ENCODE results near the gene ANO10. TPM values are rescaled to one million over a fixed set of nuclear protein-coding genes. Genes with fewer than 3 reads are reported as not detected.

Gene ANO10
- total RNA-seq, 2 experiments from 2014 or later: 12.4 to 14.3 TPM

GRCh38 chr3:43641306-43642114 is 19.7 kb upstream of the ANO10 start:
- POLR2A ChIA-PET: no interaction called here
- H3K27ac Mint-ChIP-seq: no peak overlapping the region
- H3K4me1 Mint-ChIP-seq: peaks cover 7% of the 10 kb centered on the region
- no peak for DNase-seq
- CTCF ChIA-PET: no interaction called here
- no peaks in the 10 kb centered on the region for H3K9me3 Mint-ChIP-seq
- H3K4me3 Mint-ChIP-seq: no peak overlapping the region
- peaks cover 14% of the 10 kb centered on the region for H3K27me3 Mint-ChIP-seq
- no peaks in the 10 kb centered on the region for H3K36me3 Mint-ChIP-seq (ENCODE audit: low read depth)

- H3K4me1 Mint-ChIP-seq: peaks cover 7% of the 10 kb centered on the region
- H3K27me3 Mint-ChIP-seq: peaks cover 14% of the 10 kb centered on the region
- H3K9me3 Mint-ChIP-seq: no peaks in the 10 kb centered on the region
- no peaks in the 10 kb centered on the region for H3K36me3 Mint-ChIP-seq (ENCODE audit: low read depth)
- DNase-seq: no peak
- H3K27ac Mint-ChIP-seq: no peak overlapping the region
- ChIA-PET CTCF (no interaction called here), POLR2A (no interaction called here)
- no peak overlapping the region for H3K4me3 Mint-ChIP-seq
Measured at GRCh38 chr3:43640681-43641080, 18.9 kb upstream of the ANO10 start.

- POLR2A ChIA-PET: no interaction called here
- H3K4me3 Mint-ChIP-seq: no peak overlapping the region
- H3K9me3 Mint-ChIP-seq: no peaks in the 10 kb centered on the region
- H3K27me3 Mint-ChIP-seq: peaks cover 12% of the 10 kb centered on the region
- CTCF ChIA-PET: interaction anchor here (0.6 kb wide), 1 partner anchor 415 kb away, joined by 4 read pairs; no protein-coding TSS in a partner anchor
- peaks cover 7% of the 10 kb centered on the region for H3K4me1 Mint-ChIP-seq
- H3K36me3 Mint-ChIP-seq (ENCODE audit: low read depth): no peaks in the 10 kb centered on the region
- DNase-seq: peak; percentile 62
- H3K27ac Mint-ChIP-seq: no peak overlapping the region
Measured at GRCh38 chr3:43638594-43639447, 17.0 kb upstream of the ANO10 start.

GRCh38 chr3:43637702-43638101 is 15.9 kb upstream of the ANO10 start:
- no peak for DNase-seq
- Mint-ChIP-seq H3K36me3 (ENCODE audit: low read depth) (no peaks in the 10 kb centered on the region), H3K27me3 (peaks cover 10% of the 10 kb centered on the region), H3K4me3 (no peak overlapping the region), H3K9me3 (no peaks in the 10 kb centered on the region), H3K27ac (no peak overlapping the region), H3K4me1 (peaks cover 7% of the 10 kb centered on the region)
- CTCF ChIA-PET: no interaction called here
- POLR2A ChIA-PET: interaction anchor here (0.7 kb wide), 1 partner anchor 281 kb away, joined by 4 read pairs; no protein-coding TSS in a partner anchor

- ChIA-PET POLR2A (interaction anchor here (0.7 kb wide), 1 partner anchor 116 kb away, joined by 3 read pairs; no protein-coding TSS in a partner anchor), CTCF (no interaction called here)
- Mint-ChIP-seq H3K36me3 (ENCODE audit: low read depth) (peaks cover 9% of the 10 kb centered on the region), H3K27me3 (peaks cover 15% of the 10 kb centered on the region), H3K27ac (no peak overlapping the region), H3K4me3 (no peak overlapping the region), H3K9me3 (peaks cover 16% of the 10 kb centered on the region), H3K4me1 (peaks cover 13% of the 10 kb centered on the region)
- no peak for DNase-seq
Measured at GRCh38 chr3:43632986-43633385, 11.2 kb upstream of the ANO10 start.

- H3K4me1 Mint-ChIP-seq: peaks cover 18% of the 10 kb centered on the region
- no peak overlapping the region for H3K27ac Mint-ChIP-seq
- peaks cover 15% of the 10 kb centered on the region for H3K27me3 Mint-ChIP-seq
- ChIA-PET CTCF (no interaction called here), POLR2A (no interaction called here)
- no peak for DNase-seq
- H3K4me3 Mint-ChIP-seq: no peak overlapping the region
- peaks cover 9% of the 10 kb centered on the region for H3K36me3 Mint-ChIP-seq (ENCODE audit: low read depth)
- H3K9me3 Mint-ChIP-seq: peaks cover 16% of the 10 kb centered on the region
Measured at GRCh38 chr3:43632269-43632733, 10.5 kb upstream of the ANO10 start.

- ChIA-PET POLR2A (no interaction called here), CTCF (no interaction called here)
- DNase-seq: no peak
- Mint-ChIP-seq H3K27ac (no peak overlapping the region), H3K4me1 (peaks cover 29% of the 10 kb centered on the region), H3K4me3 (no peak overlapping the region), H3K27me3 (peaks cover 19% of the 10 kb centered on the region), H3K36me3 (ENCODE audit: low read depth) (peaks cover 9% of the 10 kb centered on the region), H3K9me3 (peaks cover 16% of the 10 kb centered on the region)
Measured at GRCh38 chr3:43629741-43630140, 7.9 kb upstream of the ANO10 start.

GRCh38 chr3:43629257-43629656 is 7.4 kb upstream of the ANO10 start:
- Mint-ChIP-seq H3K27me3 (peaks cover 21% of the 10 kb centered on the region), H3K4me3 (no peak overlapping the region)
- CTCF ChIA-PET: no interaction called here

GRCh38 chr3:43627360-43627759 is 5.5 kb upstream of the ANO10 start:
- peak overlapping the region; percentile 12 for H3K4me3 Mint-ChIP-seq
- peaks cover 16% of the 10 kb centered on the region for H3K9me3 Mint-ChIP-seq
- peak; percentile 33 for DNase-seq
- ChIA-PET CTCF (no interaction called here), POLR2A (no interaction called here)
- peaks cover 23% of the 10 kb centered on the region for H3K27me3 Mint-ChIP-seq
- H3K36me3 Mint-ChIP-seq (ENCODE audit: low read depth): peaks cover 9% of the 10 kb centered on the region
- peaks cover 42% of the 10 kb centered on the region for H3K4me1 Mint-ChIP-seq
- peak overlapping the region; percentile 75 for H3K27ac Mint-ChIP-seq

More at GRCh38 chr3:43629257-43629656, 7.4 kb upstream of the ANO10 start:
- Mint-ChIP-seq H3K9me3 (peaks cover 16% of the 10 kb centered on the region), H3K27ac (no peak overlapping the region), H3K36me3 (ENCODE audit: low read depth) (peaks cover 9% of the 10 kb centered on the region), H3K4me1 (peaks cover 29% of the 10 kb centered on the region)
- POLR2A ChIA-PET: no interaction called here
- DNase-seq: no peak

GRCh38 chr3:43624619-43625305 is 3.0 kb upstream of the ANO10 start:
- peaks cover 9% of the 10 kb centered on the region for H3K36me3 Mint-ChIP-seq (ENCODE audit: low read depth)
- ChIA-PET CTCF (no interaction called here), POLR2A (no interaction called here)
- no peak overlapping the region for H3K27ac Mint-ChIP-seq
- no peak for DNase-seq
- peaks cover 19% of the 10 kb centered on the region for H3K27me3 Mint-ChIP-seq
- H3K9me3 Mint-ChIP-seq: peaks cover 14% of the 10 kb centered on the region
- H3K4me1 Mint-ChIP-seq: peaks cover 52% of the 10 kb centered on the region
- H3K4me3 Mint-ChIP-seq: no peak overlapping the region

- ChIA-PET CTCF (no interaction called here), POLR2A (interaction anchor here (0.6 kb wide), 1 partner anchor 1227 kb away, joined by 4 read pairs; no protein-coding TSS in a partner anchor)
- peak overlapping the region; percentile 83 for H3K4me3 Mint-ChIP-seq
- peak overlapping the region; percentile 70 for H3K27ac Mint-ChIP-seq
- H3K27me3 Mint-ChIP-seq: peaks cover 12% of the 10 kb centered on the region
- no peak for DNase-seq
- H3K4me1 Mint-ChIP-seq: peaks cover 28% of the 10 kb centered on the region
- H3K9me3 Mint-ChIP-seq: no peaks in the 10 kb centered on the region
- no peaks in the 10 kb centered on the region for H3K36me3 Mint-ChIP-seq (ENCODE audit: low read depth)
Measured at GRCh38 chr3:43620831-43621655, 768 bp downstream of the ANO10 start.

GRCh38 chr3:43619588-43619987 is 2.2 kb downstream of the ANO10 start:
- CTCF ChIA-PET: interaction anchor here (0.6 to 0.7 kb wide), 5 partner anchors 26 to 1396 kb away, joined by 3 to 4 read pairs (median 3); no protein-coding TSS in a partner anchor
- H3K27me3 Mint-ChIP-seq: peaks cover 8% of the 10 kb centered on the region
- H3K4me3 Mint-ChIP-seq: no peak overlapping the region
- peaks cover 24% of the 10 kb centered on the region for H3K4me1 Mint-ChIP-seq
- no peaks in the 10 kb centered on the region for H3K9me3 Mint-ChIP-seq
- POLR2A ChIA-PET: no interaction called here
- H3K36me3 Mint-ChIP-seq (ENCODE audit: low read depth): no peaks in the 10 kb centered on the region
- no peak overlapping the region for H3K27ac Mint-ChIP-seq
- no peak for DNase-seq

All from activated CD4-positive, alpha-beta T cell treated with anti-CD3 and anti-CD28 coated beads, Interleukin-2, amount 10 ng/mL, durations not matched to agents 7 days and 5 days (primary cell).